ENCODE data around the gene SMARCA4.

DNA sequence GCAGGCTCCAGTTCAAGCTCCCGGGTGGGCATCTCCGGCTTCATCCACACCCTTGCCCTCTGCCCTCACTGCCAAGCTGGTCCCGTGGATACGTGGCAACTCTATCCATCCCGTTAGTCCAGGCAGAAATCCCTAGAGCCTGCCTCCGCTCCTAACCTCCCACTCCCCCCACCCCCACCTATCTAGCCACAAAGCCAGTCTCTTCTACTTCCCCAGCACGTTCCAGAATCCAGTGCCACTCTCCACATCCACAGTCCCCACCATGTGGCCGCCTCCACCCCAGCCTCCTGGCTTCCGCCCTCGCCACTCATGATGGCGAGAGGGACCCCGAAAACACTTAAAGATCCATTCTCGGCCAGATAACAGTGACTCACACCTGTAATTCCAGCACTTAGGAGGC lies 36.2 kb upstream of the SMARCA4 start:
- TF ChIP-seq CTCF (IDR thresholded peaks at IDR 0.05; ENCODE audit: low read length) = no peak
- no peak for TF ChIP-seq EZH2 (IDR thresholded peaks at IDR 0.05; ENCODE audit: borderline replicate concordance, low read length)

Measured in OCI-LY1 (cell line).